GM18508 (cell line): ENCODE data around the gene GEMIN4.
"Not testable (repeated sequence)": the region's sequence is repeated elsewhere in the genome, so short reads cannot be mapped to it uniquely, and the experiment has no call there.

Experiments used
- ATAC-seq: cut with Tn5 transposase; IDR thresholded peaks from one replicate; pipeline ENCODE4 v1.9.1; 2021; ENCODE audit warnings: moderate number of reproducible peaks; ENCODE audit not compliant: insufficient read depth, unreplicated experiment

The GEMIN4 gene

GRCh38 chr17:752002-752619 lies at the start of gene GEMIN4:
GEMIN4 (minus strand) TSS chr17:752264; CDS start chr17:752142, 122 bp downstream.
- peak; percentile 57 for ATAC-seq

- no peak for ATAC-seq
Observed at GRCh38 chr17:801660-802059, 49.6 kb upstream of the GEMIN4 start.

DNA sequence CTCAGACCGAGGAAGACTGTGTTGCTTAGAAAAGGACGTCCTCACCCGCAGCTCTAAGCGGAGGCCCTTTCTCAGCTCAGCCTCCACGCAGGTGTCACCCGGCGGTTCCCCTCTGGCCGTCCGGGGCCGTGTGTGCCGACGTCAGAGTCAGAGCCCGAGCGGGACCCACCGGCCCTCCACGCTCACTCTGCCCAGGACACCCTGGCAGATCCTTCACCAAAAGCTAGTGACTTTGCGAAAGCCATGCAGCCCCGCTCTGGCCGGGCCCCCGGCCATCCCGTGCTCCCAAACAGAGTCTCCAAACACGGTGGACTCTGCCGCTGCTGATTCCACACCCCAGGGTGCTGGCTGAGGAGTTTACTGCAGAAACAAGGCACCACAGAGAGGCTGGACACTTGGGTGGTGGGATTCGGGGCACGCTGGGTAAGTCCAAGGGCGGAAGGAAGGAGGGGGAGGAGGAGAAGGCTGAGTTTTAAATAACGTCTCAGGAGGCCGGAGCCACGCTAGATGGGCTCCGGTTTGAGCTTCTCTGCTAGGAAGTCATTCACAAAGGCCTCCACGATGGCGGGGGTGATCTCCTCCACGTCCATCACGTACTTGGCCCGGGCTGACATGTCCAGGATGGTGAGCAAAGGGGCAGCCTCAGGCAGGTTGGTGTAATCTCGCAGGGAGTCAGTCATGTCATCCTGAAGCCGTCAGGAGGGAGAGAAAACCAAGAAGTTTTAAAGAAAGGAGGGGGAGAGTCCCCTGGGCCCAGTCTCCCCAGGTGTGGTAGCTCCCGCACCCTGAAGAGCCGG lies 48.6 kb upstream of the GEMIN4 start:
- ATAC-seq = no peak

DNA sequence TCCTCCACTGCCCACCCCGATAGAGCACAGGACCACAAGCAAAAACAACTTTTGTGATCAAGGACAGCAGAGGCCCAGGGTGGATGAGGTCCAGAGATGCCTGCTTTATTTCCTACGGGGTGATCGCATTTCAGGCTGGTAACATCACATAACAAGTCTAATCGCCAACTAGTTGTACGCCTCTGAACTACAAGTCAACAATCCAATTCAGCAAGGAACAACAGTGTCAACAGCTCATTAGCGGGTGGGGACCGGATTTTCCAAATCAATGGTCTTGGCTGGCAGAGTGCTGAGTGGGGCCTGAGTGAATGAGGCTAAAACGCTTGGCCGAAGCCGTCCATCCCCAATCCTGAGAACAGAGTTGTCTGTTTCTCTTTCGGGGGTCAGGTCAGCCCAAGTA lies 47.2 kb upstream of the GEMIN4 start:
- no peak for ATAC-seq

- no peak for ATAC-seq
Observed at GRCh38 chr17:798246-798645, 46.2 kb upstream of the GEMIN4 start.

- ATAC-seq = no peak
Observed at GRCh38 chr17:797236-797840, 45.3 kb upstream of the GEMIN4 start.

GRCh38 chr17:796609-797008 lies 44.5 kb upstream of the GEMIN4 start:
- no peak for ATAC-seq

DNA sequence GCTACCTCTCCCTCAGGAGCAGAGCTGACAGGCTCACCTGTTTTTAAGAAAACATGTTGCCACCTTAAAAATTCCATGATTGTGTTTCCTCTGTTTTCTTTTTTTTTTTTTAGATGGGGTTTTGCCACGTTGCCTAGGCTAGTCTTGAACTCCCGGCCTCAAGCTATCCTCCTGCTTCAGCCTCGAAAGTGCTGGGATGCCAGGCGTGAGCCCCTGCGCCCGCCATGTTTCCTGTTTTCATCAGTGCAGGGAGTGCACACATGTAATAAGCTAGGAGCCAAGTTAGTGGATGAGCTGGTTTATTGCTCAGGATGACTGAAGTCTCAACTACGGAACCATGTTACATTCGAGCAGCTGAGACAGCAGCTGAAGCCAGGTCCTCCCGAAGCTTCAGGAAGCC lies 43.7 kb upstream of the GEMIN4 start:
- ATAC-seq = no peak

DNA sequence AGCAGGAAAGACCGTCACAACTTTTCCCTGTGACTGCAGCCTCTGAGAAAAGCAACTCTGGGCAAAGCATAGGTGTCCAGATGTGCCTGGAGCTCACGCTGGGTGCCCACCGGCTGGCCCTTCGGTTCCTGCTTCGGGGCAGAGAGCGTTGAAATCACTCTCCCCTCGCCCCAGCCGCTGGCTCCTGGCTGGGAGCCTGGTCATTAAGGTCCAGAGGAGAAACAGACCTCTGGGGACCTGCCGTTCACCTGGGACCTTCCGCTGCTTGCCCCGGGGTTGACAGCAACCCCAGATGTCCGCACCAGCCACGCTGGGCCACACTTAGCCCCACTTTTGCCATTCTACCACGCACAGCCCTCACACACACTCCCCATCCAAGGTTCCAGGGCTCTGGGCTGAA lies 43.2 kb upstream of the GEMIN4 start:
- no peak for ATAC-seq

GRCh38 chr17:794876-795275 lies 42.8 kb upstream of the GEMIN4 start:
- no peak for ATAC-seq

DNA sequence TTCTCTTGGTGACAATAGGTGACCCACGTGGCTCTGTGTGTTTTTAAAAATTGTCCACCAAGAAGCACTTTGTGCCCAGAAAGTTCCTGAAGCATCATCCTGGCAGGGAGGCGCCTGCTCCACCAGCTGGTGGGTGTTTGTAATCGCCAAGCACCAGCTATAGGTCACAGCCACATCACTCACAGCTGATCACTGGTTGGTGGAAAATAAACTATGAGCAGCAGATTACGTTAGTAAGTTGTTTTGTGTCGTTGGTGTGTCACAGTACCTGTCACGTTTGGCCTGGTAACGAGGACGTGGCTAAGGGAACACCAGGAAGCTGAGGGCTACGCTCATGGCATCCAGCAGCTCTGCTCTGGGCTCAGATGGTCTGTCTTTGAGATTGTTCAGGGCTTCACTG lies 40.2 kb upstream of the GEMIN4 start:
- ATAC-seq = no peak

- ATAC-seq = no peak
Observed at GRCh38 chr17:791829-792228, 39.8 kb upstream of the GEMIN4 start.

- not testable (repeated sequence) for ATAC-seq
Observed at GRCh38 chr17:790874-791247, 38.8 kb upstream of the GEMIN4 start.

- not testable (repeated sequence) for ATAC-seq
Observed at GRCh38 chr17:789931-790873, 38.1 kb upstream of the GEMIN4 start.

- no peak for ATAC-seq
Observed at GRCh38 chr17:789160-789840, 37.2 kb upstream of the GEMIN4 start.

DNA sequence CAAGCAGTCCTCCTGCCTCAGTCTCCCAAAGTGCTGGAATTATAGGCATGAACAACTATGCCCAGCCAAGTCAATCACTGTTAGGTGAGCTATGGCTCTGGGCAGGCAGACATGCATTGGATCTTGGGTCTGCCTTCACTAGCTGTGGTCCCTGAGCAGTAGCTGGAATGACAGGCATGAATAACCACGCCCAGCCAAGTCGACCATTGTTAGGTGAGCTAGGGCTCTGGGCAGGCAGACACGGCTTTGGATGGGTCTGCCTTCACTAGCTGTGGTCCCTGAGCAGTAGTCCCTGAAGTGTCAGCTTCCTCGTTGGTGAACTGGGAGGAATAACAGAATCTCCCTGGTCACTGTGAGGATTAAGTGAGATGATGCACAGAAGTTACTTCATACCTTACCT lies 36.5 kb upstream of the GEMIN4 start:
- ATAC-seq = no peak

DNA sequence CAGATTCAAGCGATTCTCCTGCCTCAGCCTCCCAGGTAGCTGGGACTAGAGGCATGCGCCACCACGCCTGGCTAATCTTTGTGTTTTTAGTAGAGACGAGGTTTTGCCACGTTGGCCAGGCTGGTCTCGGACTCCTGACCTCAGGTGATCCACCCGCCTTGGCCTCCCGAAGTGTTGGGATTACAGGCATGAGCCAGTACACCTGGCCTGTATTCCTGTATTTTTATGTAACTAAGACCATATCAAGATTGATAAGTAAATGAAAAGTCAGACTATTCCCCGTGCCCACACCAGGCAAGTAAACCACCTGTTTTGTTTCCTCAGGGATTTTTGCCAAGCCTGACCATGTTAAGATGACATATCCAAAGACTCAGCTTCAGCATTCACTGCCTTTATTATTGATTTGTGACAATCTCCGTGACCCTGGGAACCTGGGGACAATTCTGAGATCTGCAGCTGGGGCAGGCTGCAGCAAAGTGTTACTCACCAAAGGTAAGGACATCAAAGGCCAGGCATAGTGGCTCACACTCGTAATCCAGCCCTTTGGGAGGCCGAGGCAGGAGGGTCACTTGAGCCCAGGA lies 35.7 kb upstream of the GEMIN4 start:
- no peak for ATAC-seq

DNA sequence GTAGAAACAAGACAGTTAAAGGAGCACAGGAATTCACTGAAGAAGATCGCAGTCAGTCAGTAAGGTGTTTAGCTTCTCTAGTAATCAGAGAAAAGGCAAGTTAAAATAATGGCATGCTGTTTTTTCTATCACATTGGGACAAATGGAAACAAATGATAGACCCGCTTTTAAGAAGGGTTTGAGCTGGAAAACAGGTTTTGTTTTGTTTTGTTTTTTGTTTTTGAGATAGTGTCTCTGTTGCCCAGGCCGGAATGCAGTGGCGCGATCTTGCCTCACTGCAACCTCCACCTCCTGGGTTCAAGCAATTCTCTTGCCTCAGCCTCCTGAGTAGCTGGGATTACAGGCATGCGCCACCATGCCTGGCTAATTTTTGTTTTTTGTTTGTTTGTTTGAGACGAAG lies 33.8 kb upstream of the GEMIN4 start:
- not testable (repeated sequence) for ATAC-seq

DNA sequence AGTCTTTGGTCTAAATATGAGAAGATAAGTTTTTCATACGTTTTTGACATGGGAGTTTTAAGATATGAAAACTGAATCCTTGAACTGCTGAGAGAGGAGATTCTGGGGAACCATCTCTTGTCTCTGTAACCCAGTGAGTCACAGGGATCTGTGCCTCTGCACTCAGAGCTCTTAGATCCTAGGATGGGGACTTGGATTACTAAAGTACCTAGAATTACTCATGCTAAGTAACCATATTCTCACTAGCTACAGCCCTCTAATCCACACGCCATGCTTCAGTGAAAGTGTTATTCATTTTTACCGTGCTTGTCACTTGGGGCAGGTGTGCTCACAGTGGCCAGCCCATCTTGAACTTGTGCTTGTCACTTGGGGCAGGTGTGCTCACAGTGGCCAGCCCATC lies 32.1 kb upstream of the GEMIN4 start:
- no peak for ATAC-seq
